Medulla oblongata (tissue), 1 donor: Measurements from ENCODE around the gene ZNF107.

ENCODE experiments used
- DNase-seq: peaks from one replicate; pipeline ENCODE4 v3.0.0-alpha.2; 2015; ENCODE audit errors: extremely low spot score

The ZNF107 gene

GRCh38 chr7:64665980-64666662 lies at the start of gene ZNF107:
TSS of gene ZNF107 (plus strand) at chr7:64666133. CDS start at chr7:64666283, 150 bp downstream.
- DNase-seq: peak; percentile 96

- peak; percentile 75 for DNase-seq
Measured at GRCh38 chr7:64618785-64619456, 47.0 kb upstream of the ZNF107 start.

GRCh38 chr7:64619705-64620104 lies 46.2 kb upstream of the ZNF107 start:
- no peak for DNase-seq

GRCh38 chr7:64621656-64622055 lies 44.3 kb upstream of the ZNF107 start:
- no peak for DNase-seq

- peak; percentile 30 for DNase-seq
Measured at GRCh38 chr7:64625114-64626082, 40.5 kb upstream of the ZNF107 start.

- no peak for DNase-seq
Measured at GRCh38 chr7:64626083-64626469, 39.9 kb upstream of the ZNF107 start.

GRCh38 chr7:64626557-64626956 lies 39.4 kb upstream of the ZNF107 start:
- DNase-seq: no peak

GRCh38 chr7:64628192-64628591 lies 37.7 kb upstream of the ZNF107 start:
- no peak for DNase-seq

GRCh38 chr7:64628721-64629120 lies 37.2 kb upstream of the ZNF107 start:
- DNase-seq: no peak

GRCh38 chr7:64630496-64630895 lies 35.4 kb upstream of the ZNF107 start:
- DNase-seq: peak; percentile 20

- no peak for DNase-seq
Measured at GRCh38 chr7:64632029-64632428, 33.9 kb upstream of the ZNF107 start.

GRCh38 chr7:64633401-64633800 lies 32.5 kb upstream of the ZNF107 start:
- no peak for DNase-seq

GRCh38 chr7:64634406-64635062 lies 31.4 kb upstream of the ZNF107 start:
- DNase-seq: no peak

- DNase-seq: no peak
Measured at GRCh38 chr7:64636386-64636785, 29.5 kb upstream of the ZNF107 start.

- DNase-seq: no peak
Measured at GRCh38 chr7:64637521-64638445, 28.1 kb upstream of the ZNF107 start.

- no peak for DNase-seq
Measured at GRCh38 chr7:64638822-64639221, 27.1 kb upstream of the ZNF107 start.

- DNase-seq: no peak
Measured at GRCh38 chr7:64639267-64640001, 26.5 kb upstream of the ZNF107 start.

- no peak for DNase-seq
Measured at GRCh38 chr7:64640504-64640903, 25.4 kb upstream of the ZNF107 start.

GRCh38 chr7:64642046-64642445 lies 23.9 kb upstream of the ZNF107 start:
- DNase-seq: no peak

GRCh38 chr7:64642875-64643274 lies 23.1 kb upstream of the ZNF107 start:
- DNase-seq: no peak
